HepG2 (cell line): ENCODE results near the gene QSOX2. TPM values are rescaled to one million over a fixed set of nuclear protein-coding genes. Genes with fewer than 3 reads are reported as not detected.
A peak's percentile ranks its signal among the peaks of the same experiment; 100 is the strongest.

Experiments used
- ATAC-seq: fragments of 200-7000 bp; cut with Tn5 transposase; 3 replicates; pipeline ENCODE4 v1.9.1; 2020; ENCODE audit warnings: mild to moderate bottlenecking, moderate library complexity
- BruUV-seq: library from RNA; stranded (reverse); fragments of 400-500 nt; replicated peaks from 2 replicates; lab custom pipeline; 2021; lab: Mats Ljungman, UMichigan
- CTCF ChIA-PET: fragments of 300-600 bp; formaldehyde crosslinking; extraction: SDS; loops from one replicate; lab custom pipeline; 2021; ENCODE audit warnings: low total read pairs, inconsistent platforms, low intra/inter-chr PET ratio; lab: Yijun Ruan, JAX
- POLR2A ChIA-PET: fragments of 350-600 bp; sonication (Branson Sonifier 250); formaldehyde crosslinking; loops from one replicate; lab custom pipeline; 2020; ENCODE audit warnings: antibody characterized with exemption, inconsistent platforms; lab: Yijun Ruan, JAX
- DNase-seq: peaks from one replicate; pipeline ENCODE4 v3.0.0-alpha.2; 2015; ENCODE audit warnings: low spot score
- FAIRE-seq: peaks from 3 replicates; lab custom pipeline; 2011; peaks lifted over from hg19 to GRCh38; lab: Jason Lieb, UNC
- H2AFZ ChIP-seq: one replicate; pipeline ENCODE4 v1.6.1; 2011; ENCODE audit warnings: low read length, inconsistent platforms
- H3K27ac ChIP-seq: fragments of 300-600 bp; 3 replicates; pipeline ENCODE4 v1.8.0; 2011; ENCODE audit warnings: mixed run types, mild to moderate bottlenecking, mixed read lengths, low read length, inconsistent platforms; ENCODE audit not compliant: insufficient read depth; ENCODE audit errors: extremely low read length
- H3K27me3 ChIP-seq, 2 experiments: fragments of 200-600 bp in 1 of 2; 2 replicates in 1 of 2; 3 replicates in 1 of 2; pipeline versions ENCODE4 v1.6.0 to v1.8.0; 2011; ENCODE audit warnings: low read length in 2 of 2, mild to moderate bottlenecking in 2 of 2, moderate library complexity in 2 of 2, inconsistent platforms in 1 of 2; ENCODE audit not compliant: insufficient read depth in 2 of 2, control insufficient read depth in 1 of 2
- H3K36me3 ChIP-seq, 2 experiments: fragments of 200-600 bp in 1 of 2; replicated peaks in 1 of 2; 2 replicates in 1 of 2; 3 replicates in 1 of 2; pipeline versions ENCODE4 v1.5.1 to v1.8.0; 2011; ENCODE audit warnings: low read length in 2 of 2, inconsistent platforms in 1 of 2; ENCODE audit not compliant: insufficient read depth in 2 of 2, control insufficient read depth in 1 of 2
- H3K4me1 ChIP-seq: 2 replicates; pipeline ENCODE4 v1.5.1; 2012; ENCODE audit warnings: low read length, inconsistent platforms; ENCODE audit not compliant: insufficient read depth
- H3K4me2 ChIP-seq: 2 replicates; pipeline ENCODE4 v1.6.0; 2011; ENCODE audit warnings: low read depth, low read length, inconsistent platforms
- H3K4me3 ChIP-seq, 3 experiments: fragments of 200-600 bp in 1 of 3; sonication (generic), shearing (Covaris generic) in 1 of 3; replicated peaks in 1 of 3; 2 replicates each; pipeline ENCODE4 v1.5.1; 2011 to 2016; ENCODE audit warnings: low read length in 3 of 3, inconsistent platforms in 2 of 3, low read depth in 2 of 3, mild to moderate bottlenecking in 2 of 3, control low read depth in 1 of 3, mixed read lengths in 1 of 3; ENCODE audit not compliant: insufficient read depth in 1 of 3
- H3K79me2 ChIP-seq: one replicate; pipeline ENCODE4 v1.6.1; 2011; ENCODE audit warnings: low read length, inconsistent platforms; ENCODE audit not compliant: insufficient read depth
- H3K9ac ChIP-seq: 2 replicates; pipeline ENCODE4 v1.6.0; 2011; ENCODE audit warnings: mild to moderate bottlenecking, low read depth, low read length, inconsistent platforms; ENCODE audit not compliant: insufficient read depth
- H3K9me3 ChIP-seq: 2 replicates; pipeline ENCODE4 v1.5.1; 2012; ENCODE audit warnings: mild to moderate bottlenecking, low read length
- H4K20me1 ChIP-seq: 2 replicates; pipeline ENCODE4 v1.6.0; 2011; ENCODE audit warnings: inconsistent platforms, mild to moderate bottlenecking, low read length, moderate library complexity; ENCODE audit not compliant: insufficient read depth
- KDM2A ChIP-seq: sonication (generic); formaldehyde crosslinking; IDR thresholded peaks from 2 replicates; pipeline ENCODE4 v1.4.0; 2020; ENCODE audit warnings: low read depth, missing genetic modification reagents, borderline replicate concordance
- MYC ChIP-seq: sonication (generic); formaldehyde crosslinking; IDR thresholded peaks from 2 replicates; pipeline ENCODE4 v1.9.0; 2021; ENCODE audit warnings: missing genetic modification reagents, borderline replicate concordance
- RAD21 ChIP-seq: fragments of 450-650 bp; formaldehyde crosslinking; IDR thresholded peaks from 2 replicates; pipeline ENCODE4 v1.5.0; 2020; ENCODE audit warnings: mild to moderate bottlenecking
- SALL1 ChIP-seq: sonication (generic); formaldehyde crosslinking; IDR thresholded peaks from 2 replicates; pipeline ENCODE4 v1.8.0; 2022; ENCODE audit warnings: mild to moderate bottlenecking, missing genetic modification reagents
- STAG1 ChIP-seq: sonication (generic); formaldehyde crosslinking; IDR thresholded peaks from 2 replicates; pipeline ENCODE4 v1.4.0; 2020; ENCODE audit warnings: missing genetic modification reagents
- WGBS: methylation state at CpG from one replicate; pipeline ENCODE4 v1.1.6; 2017; ENCODE audit warnings: low lambda C conversion rate; 5-methylcytosine and 5-hydroxymethylcytosine counted together
- in situ Hi-C: cut with HindIII; loops from 2 replicates; pipeline ENCODE4 v1.10.0; 2017; ENCODE audit warnings: low pct_unique_long_range_greater_than_20kb; ENCODE audit not compliant: extremely low pct_ligation_motif_present
- intact Hi-C: fragments of 100-400 bp; cut with micrococcal nuclease; formaldehyde crosslinking; loops from one replicate; pipeline ENCODE4 v1.10.0; 2022; ENCODE audit not compliant: unreplicated experiment
- polyA plus RNA-seq, 8 experiments: library from polyadenylated mRNA; depleted of rRNA in 3 of 8; stranded (reverse) in 7 of 8; unstranded in 1 of 8; fragments of >200 nt; fragmentation: Illumina TruSeq in 4 of 8; extraction: Trizol in 4 of 8; gene quantifications; 2 replicates each; pipeline versions ENCODE4 v1.2.1 to v1.2.3, GENCODE V29; 2011 to 2016; ENCODE audit warnings: low read depth in 4 of 8, missing spikeins in 1 of 8, mixed read lengths in 1 of 8; ENCODE audit not compliant: insufficient read depth in 1 of 8
- total RNA-seq, 5 experiments: library from RNA; depleted of rRNA; stranded (reverse); fragments of >200 nt; fragmentation: Illumina TruSeq; extraction: Trizol; gene quantifications; 2 replicates each; pipeline ENCODE4 v1.2.3, GENCODE V29; 2016; ENCODE audit warnings: low read depth in 1 of 5
- TF ChIP-seq, protein P1 (sequence below): sonication (generic); formaldehyde crosslinking; IDR thresholded peaks from 2 replicates; pipeline ENCODE4 v1.5.1; 2020; ENCODE audit warnings: mild to moderate bottlenecking, missing genetic modification reagents, moderate library complexity
- TF ChIP-seq, protein P2 (sequence below): sonication (generic); formaldehyde crosslinking; IDR thresholded peaks from 2 replicates; pipeline ENCODE4 v1.4.0; 2020; ENCODE audit warnings: missing genetic modification reagents, borderline replicate concordance
- TF ChIP-seq, protein P3 (sequence below), 2 experiments: sonication (generic) in 1 of 2; formaldehyde crosslinking in 1 of 2; IDR thresholded peaks; 2 replicates each; pipeline versions ENCODE4 v1.4.0 to v1.6.1; 2018 to 2020; ENCODE audit warnings: missing genetic modification reagents in 2 of 2, borderline replicate concordance in 1 of 2, low read depth in 1 of 2, mild to moderate bottlenecking in 1 of 2, missing biosample characterization in 1 of 2
- TF ChIP-seq, protein P4 (sequence below): sonication (generic); formaldehyde crosslinking; IDR thresholded peaks from 2 replicates; pipeline ENCODE4 v1.5.0; 2020; ENCODE audit warnings: mild to moderate bottlenecking, missing genetic modification reagents, moderate library complexity

Gene QSOX2
- total and polyA plus RNA-seq, 2 of the 13 experiments (the other 11 are each of a cell fraction or from before 2014, with no cell fraction given), result 27.1 to 42.1 TPM

DNA sequence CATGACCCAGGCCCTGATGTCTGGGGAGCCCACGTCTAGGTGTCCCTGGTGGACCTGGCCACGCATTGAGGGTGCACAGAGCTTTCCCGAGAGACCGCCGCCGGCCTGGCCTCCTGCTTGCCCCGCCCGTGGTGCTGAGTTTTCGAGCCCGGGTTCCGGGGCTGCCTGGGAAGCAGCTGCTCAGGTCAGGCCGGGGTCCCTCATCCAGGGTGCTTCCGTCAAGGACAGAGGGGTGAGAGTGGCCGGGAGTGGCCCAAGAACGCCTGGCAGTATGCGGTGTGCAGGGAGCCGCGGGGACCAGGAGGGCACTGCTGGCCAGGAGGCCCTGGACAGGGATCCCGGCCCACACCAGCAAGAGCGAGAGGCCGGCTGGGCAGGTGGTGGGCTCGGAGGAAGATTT, 38.7 kb upstream of the QSOX2 start (continued):
- TF ChIP-seq, protein P1, sequence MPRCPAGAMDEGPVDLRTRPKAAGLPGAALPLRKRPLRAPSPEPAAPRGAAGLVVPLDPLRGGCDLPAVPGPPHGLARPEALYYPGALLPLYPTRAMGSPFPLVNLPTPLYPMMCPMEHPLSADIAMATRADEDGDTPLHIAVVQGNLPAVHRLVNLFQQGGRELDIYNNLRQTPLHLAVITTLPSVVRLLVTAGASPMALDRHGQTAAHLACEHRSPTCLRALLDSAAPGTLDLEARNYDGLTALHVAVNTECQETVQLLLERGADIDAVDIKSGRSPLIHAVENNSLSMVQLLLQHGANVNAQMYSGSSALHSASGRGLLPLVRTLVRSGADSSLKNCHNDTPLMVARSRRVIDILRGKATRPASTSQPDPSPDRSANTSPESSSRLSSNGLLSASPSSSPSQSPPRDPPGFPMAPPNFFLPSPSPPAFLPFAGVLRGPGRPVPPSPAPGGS (CRISPR knock-in tag), result no peak

DNA sequence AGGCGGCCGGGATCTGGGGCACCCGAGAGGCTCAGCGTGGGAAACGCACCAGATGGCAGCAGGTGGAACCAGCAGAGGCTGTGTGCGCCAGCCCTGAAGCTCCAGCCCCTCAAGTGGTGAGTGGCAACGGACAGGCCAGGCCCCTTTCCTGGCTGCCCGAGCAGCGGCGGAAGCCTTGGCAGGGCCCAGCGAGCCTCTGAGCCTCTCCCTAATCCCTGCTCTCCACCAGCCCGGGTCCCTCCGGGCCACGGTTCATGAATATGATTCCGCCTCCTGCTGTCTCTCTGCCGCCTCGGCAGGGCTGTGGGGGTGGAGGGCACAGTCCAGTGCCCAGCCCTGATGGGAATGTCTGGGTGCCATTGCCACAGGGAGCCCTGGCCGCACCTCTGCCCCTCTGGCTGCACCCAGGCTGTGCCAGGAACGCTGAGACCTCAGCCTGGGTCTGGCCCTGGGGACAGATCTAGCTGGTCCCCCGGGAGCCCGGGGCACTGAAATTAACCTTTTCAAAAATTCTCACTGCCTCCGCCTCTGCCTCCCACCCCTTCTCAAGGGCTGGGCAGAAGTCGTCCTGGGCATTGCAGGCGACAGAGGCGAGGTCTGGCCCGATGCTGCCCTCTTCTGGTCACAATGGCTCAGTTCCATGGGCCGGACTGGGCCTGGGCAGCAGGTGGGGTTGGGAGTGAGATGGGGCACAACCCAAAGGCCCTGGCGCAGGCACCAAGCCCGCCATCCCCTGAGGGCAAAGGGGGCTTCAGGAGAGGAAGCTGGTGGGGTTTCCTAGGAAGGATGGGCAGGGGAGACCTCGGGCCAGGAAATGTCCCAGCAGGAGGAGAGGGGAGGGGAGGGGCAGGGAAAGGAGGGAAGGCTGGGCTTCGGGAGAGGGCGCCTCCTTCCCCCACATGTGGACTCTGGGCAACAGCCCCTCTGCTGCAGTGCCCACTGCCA, 38.0 kb upstream of the QSOX2 start:
- DNase-seq (peak; percentile 33), FAIRE-seq (no peak)
- TF ChIP-seq SALL1 (CRISPR knock-in tag) (peak; percentile 38; the same call in 1 of the 2 replicates), KDM2A (peak; percentile 41; the same call in 1 of the 2 replicates), STAG1 (peak; percentile 90), MYC (CRISPR knock-in tag) (peak; percentile 26; the same call in 1 of the 2 replicates), RAD21 (CRISPR knock-in tag) (peak; percentile 81)
- TF ChIP-seq, protein P2, sequence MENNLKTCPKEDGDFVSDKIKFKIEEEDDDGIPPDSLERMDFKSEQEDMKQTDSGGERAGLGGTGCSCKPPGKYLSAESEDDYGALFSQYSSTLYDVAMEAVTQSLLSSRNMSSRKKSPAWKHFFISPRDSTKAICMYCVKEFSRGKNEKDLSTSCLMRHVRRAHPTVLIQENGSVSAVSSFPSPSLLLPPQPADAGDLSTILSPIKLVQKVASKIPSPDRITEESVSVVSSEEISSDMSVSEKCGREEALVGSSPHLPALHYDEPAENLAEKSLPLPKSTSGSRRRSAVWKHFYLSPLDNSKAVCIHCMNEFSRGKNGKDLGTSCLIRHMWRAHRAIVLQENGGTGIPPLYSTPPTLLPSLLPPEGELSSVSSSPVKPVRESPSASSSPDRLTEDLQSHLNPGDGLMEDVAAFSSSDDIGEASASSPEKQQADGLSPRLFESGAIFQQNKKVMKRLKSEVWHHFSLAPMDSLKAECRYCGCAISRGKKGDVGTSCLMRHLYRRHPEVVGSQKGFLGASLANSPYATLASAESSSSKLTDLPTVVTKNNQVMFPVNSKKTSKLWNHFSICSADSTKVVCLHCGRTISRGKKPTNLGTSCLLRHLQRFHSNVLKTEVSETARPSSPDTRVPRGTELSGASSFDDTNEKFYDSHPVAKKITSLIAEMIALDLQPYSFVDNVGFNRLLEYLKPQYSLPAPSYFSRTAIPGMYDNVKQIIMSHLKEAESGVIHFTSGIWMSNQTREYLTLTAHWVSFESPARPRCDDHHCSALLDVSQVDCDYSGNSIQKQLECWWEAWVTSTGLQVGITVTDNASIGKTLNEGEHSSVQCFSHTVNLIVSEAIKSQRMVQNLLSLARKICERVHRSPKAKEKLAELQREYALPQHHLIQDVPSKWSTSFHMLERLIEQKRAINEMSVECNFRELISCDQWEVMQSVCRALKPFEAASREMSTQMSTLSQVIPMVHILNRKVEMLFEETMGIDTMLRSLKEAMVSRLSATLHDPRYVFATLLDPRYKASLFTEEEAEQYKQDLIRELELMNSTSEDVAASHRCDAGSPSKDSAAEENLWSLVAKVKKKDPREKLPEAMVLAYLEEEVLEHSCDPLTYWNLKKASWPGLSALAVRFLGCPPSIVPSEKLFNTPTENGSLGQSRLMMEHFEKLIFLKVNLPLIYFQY (CRISPR knock-in tag), result 0 out of 2 replicates have a peak, but pooled peaks have one; percentile 35
- TF ChIP-seq, protein P3, sequence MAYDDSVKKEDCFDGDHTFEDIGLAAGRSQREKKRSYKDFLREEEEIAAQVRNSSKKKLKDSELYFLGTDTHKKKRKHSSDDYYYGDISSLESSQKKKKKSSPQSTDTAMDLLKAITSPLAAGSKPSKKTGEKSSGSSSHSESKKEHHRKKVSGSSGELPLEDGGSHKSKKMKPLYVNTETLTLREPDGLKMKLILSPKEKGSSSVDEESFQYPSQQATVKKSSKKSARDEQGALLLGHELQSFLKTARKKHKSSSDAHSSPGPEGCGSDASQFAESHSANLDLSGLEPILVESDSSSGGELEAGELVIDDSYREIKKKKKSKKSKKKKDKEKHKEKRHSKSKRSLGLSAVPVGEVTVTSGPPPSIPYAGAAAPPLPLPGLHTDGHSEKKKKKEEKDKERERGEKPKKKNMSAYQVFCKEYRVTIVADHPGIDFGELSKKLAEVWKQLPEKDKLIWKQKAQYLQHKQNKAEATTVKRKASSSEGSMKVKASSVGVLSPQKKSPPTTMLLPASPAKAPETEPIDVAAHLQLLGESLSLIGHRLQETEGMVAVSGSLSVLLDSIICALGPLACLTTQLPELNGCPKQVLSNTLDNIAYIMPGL (CRISPR knock-in tag; IDR thresholded peaks at IDR 0.05; ENCODE audit: borderline replicate concordance in 1 of 2, low read depth in 1 of 2), result 0 out of 4 replicates have a peak, but pooled peaks of 1 of the 2 experiments have one; percentile 25
- TF ChIP-seq, protein P4, sequence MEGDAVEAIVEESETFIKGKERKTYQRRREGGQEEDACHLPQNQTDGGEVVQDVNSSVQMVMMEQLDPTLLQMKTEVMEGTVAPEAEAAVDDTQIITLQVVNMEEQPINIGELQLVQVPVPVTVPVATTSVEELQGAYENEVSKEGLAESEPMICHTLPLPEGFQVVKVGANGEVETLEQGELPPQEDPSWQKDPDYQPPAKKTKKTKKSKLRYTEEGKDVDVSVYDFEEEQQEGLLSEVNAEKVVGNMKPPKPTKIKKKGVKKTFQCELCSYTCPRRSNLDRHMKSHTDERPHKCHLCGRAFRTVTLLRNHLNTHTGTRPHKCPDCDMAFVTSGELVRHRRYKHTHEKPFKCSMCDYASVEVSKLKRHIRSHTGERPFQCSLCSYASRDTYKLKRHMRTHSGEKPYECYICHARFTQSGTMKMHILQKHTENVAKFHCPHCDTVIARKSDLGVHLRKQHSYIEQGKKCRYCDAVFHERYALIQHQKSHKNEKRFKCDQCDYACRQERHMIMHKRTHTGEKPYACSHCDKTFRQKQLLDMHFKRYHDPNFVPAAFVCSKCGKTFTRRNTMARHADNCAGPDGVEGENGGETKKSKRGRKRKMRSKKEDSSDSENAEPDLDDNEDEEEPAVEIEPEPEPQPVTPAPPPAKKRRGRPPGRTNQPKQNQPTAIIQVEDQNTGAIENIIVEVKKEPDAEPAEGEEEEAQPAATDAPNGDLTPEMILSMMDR, result peak; percentile 96

More for the DNA sequence above, 38.0 kb upstream of the QSOX2 start:
- H3K27ac ChIP-seq, result no peak overlapping the region
- H3K9ac ChIP-seq, result no peak overlapping the region
- no peak overlapping the region for H3K4me3 ChIP-seq
- 43% methylated on average over 16 of the region's 32 CpGs for WGBS
- H2AFZ ChIP-seq, result no peak overlapping the region
- no peaks in the 10 kb centered on the region for H3K79me2 ChIP-seq
- peak; percentile 90 for ATAC-seq
- H4K20me1 ChIP-seq, result no peaks in the 10 kb centered on the region
- no peaks in the 10 kb centered on the region for H3K4me1 ChIP-seq
- in situ Hi-C loops (loop anchor here (10.0 kb wide), 1 partner anchor 109 kb away; no protein-coding TSS in a partner anchor), intact Hi-C loops (no loop called here)
- CTCF ChIA-PET, result interaction anchor here (0.7 to 1.8 kb wide), 3 partner anchors 57 to 150 kb away, joined by 3 to 6 read pairs (median 4); no protein-coding TSS in a partner anchor
- peaks cover 12 to 83% of the 10 kb centered on the region in 2 experiments for H3K27me3 ChIP-seq
- H3K4me2 ChIP-seq, result no peak overlapping the region
- BruUV-seq, result no TSS peak
- POLR2A ChIA-PET, result no interaction called here
- H3K36me3 ChIP-seq, result no peaks in the 10 kb centered on the region
- H3K9me3 ChIP-seq, result no peaks in the 10 kb centered on the region
